Ovary (tissue), 3 donors: ENCODE measurements around the gene VDAC2.

ENCODE experiments used
- EP300 ChIP-seq: sonication (generic); formaldehyde crosslinking; IDR thresholded peaks from one replicate; pipeline ENCODE4 v1.6.1; 2017; ENCODE audit warnings: antibody characterized with exemption
- POLR2A ChIP-seq: fragments of 450-650 bp; IDR thresholded peaks from one replicate; pipeline ENCODE4 v1.6.1; 2017; ENCODE audit warnings: antibody characterized with exemption, mild to moderate bottlenecking, moderate library complexity
- TF ChIP-seq, protein P1 (sequence below), 3 donors: fragments of 450-650 bp in 2 of 3; fragments of 200-600 bp in 1 of 3; IDR thresholded peaks; one replicate each; pipeline versions ENCODE4 v1.5.1 to v1.8.0; 2016 to 2022; ENCODE audit warnings: antibody characterized with exemption in 3 of 3, mild to moderate bottlenecking in 1 of 3
- donor health status: DM: no; HTN: no; CAD: no.

- TF ChIP-seq, protein P1, sequence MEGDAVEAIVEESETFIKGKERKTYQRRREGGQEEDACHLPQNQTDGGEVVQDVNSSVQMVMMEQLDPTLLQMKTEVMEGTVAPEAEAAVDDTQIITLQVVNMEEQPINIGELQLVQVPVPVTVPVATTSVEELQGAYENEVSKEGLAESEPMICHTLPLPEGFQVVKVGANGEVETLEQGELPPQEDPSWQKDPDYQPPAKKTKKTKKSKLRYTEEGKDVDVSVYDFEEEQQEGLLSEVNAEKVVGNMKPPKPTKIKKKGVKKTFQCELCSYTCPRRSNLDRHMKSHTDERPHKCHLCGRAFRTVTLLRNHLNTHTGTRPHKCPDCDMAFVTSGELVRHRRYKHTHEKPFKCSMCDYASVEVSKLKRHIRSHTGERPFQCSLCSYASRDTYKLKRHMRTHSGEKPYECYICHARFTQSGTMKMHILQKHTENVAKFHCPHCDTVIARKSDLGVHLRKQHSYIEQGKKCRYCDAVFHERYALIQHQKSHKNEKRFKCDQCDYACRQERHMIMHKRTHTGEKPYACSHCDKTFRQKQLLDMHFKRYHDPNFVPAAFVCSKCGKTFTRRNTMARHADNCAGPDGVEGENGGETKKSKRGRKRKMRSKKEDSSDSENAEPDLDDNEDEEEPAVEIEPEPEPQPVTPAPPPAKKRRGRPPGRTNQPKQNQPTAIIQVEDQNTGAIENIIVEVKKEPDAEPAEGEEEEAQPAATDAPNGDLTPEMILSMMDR (IDR thresholded peaks at IDR 0.05): no peak
- TF ChIP-seq POLR2A (no peak), EP300 (no peak)
Observed at GRCh38 chr10:75250934-75251333, 40.3 kb downstream of the VDAC2 start.
